ENCODE results near the gene FZD4.
"Not testable (repeated sequence)": the region's sequence is repeated elsewhere in the genome, so short reads cannot be mapped to it uniquely, and the experiment has no call there.

Gene FZD4

DNA sequence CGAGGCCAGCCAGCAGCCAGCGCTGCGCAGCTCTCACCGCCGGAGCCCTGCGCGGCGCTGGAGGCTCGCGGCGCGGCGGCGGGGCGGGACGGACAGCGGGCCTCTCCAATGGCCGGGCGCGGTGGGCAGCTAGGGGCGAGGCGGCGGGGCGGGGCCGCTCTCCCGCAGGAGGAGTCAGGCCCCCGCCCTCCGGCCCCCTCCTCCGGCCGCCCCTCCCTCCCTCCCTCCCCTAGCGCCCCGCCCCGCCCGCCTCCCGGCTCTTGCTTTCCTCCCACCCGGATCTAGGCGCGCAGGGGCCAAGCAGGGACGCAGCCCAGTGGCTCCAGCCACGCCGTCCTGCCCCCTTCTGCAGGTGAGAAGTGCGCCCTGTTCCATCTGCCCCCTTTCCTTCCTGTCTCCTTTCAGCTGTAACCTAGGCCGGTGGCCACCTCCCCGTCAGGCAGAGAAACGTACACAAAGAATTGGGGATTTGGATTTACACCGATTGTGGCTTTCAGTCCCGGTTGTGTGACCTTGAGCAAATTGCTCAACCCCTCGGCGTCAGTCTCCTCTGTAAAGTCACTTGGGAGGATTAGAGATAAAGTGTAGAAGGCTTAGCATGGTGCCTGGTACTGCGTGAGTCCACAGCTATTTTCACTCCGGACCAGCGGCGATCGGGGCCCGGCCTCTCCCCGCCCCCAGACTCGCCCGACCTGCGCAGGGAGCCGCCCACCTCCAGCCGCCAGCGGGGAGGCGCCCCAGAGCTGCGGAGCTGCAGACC, at the start of gene FZD4:
TSS of gene FZD4 (minus strand) at position 35 of the 760 bp plus-strand sequence. CDS start 310 bp downstream, outside the sequence.
- peak; percentile 76 for DNase-seq

DNA sequence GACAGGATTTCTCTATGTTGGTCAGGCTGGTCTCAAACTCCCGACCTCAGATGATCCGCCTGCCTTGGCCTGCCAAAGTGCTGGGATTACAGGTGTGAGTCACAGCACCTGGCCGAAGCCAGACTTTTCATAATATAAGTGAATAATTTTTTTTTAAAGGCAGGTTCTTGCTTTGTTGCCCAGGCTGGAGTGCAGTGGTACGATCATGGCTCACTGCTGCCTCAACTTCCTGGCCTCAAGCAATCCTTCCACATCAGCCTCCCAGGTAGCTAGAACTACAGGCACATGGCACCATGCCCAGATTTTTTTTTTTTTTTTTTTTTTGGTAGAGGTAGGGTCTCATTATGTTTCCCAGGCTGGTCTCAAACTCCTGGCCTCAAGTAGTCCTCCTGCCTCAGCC, 49.1 kb upstream of the FZD4 start:
- DNase-seq, result not testable (repeated sequence)

DNA sequence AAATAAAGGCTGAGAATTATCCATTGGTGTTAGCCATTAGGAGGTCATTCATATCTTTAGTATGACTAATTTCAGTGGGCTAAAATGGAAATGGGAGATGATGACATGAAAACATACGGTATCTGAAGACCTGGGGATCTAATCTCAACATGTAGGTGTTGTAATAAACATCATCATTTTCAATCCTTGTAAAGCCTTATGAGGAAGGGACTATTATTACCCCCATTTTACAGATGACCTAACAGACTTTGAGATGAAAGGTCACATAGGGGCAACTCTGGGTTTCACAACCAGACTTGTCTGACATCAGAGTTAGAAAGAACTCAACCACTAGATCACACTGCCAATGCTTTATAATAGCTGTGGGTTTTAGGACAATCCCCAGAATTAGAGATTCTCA, 47.7 kb upstream of the FZD4 start:
- no peak for DNase-seq

DNA sequence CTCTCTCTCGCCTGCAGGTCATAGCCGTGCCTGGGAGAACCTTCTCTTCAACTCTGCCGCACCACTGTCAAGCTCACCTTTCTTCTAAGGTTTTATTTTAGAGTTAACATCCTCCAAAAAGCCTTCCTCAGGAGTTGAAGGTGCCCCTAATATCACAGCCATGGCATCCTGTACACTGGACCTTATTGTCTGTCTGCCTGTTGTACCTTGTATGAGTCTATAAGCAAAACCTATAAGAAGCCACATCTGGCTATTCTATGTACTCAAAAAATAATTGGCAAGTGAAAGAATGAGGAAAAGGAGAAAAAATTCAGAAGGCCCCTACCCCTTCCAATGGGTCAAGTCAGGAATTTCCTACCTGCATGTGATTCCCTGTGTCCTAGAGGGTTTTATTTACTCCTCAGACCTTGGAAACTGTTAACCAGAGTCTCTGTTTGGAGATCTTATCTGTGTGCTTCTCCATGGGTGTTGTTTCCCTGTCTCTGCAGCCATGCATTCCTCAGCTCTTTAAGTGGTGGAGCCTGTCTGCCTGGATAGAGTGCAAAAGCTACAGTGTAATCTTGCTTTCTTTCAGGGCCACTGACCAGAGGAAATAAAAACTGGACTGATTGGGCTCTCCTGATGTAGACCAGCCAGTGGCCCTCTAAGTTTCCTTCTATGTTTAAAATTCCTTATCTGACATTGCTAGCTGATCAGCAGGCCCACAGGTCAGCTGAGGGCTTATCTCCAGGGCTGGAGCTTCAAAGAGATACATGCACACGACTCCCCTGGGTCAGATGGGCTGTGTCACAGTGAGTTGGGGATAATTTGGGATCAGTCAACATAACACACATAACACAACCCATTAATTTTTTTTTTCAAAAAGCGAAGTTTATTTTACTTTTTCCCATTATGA, 44.9 kb upstream of the FZD4 start:
- DNase-seq, result no peak

DNA sequence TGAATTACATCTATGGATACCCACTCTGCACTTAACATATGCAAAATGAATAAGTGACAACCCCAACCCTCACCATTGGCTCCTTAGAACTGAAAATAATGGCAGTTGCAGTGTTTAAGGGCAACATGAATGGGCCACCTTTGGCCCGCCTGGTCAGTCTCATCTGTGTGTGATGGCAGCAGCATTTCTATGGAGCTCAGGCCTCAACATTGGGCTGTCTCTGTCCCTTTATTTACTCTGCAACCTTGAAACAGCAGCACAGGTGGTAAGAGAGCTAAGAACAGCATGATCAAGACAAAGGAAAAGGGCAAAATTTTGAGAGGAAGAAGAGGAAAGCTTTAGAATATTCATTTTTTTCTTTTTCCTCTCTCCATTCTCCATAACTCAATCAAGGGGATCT, 44.2 kb upstream of the FZD4 start:
- DNase-seq, result no peak

DNA sequence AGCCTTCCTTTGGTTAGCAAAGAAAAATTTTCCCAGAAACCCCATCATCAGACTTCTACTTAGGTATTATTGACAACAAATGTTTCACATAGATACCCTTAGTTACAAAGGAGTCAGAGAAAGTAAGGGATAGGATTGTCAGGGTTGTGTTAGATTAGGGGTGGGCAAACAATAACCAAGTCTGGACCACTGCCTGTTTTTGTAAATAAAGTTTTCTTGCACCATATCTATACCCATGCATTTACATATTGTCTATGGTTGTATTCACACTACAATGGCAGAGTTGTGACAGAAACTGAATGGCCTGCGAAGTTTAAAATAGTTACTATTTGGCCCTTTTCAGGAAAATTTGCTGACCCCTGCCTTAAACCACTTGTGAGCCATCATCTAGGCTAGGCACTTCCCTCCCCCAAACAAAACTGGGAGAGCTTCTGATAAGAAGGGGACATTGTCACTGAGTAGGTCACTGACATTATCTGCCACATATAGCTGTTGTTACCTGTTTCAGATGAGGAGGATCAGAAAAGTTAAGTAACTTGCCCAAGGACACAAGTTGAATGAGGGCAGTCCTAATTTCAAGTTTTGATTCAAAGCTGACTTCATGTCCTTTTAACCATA, 41.9 kb upstream of the FZD4 start:
- DNase-seq, result no peak

DNA sequence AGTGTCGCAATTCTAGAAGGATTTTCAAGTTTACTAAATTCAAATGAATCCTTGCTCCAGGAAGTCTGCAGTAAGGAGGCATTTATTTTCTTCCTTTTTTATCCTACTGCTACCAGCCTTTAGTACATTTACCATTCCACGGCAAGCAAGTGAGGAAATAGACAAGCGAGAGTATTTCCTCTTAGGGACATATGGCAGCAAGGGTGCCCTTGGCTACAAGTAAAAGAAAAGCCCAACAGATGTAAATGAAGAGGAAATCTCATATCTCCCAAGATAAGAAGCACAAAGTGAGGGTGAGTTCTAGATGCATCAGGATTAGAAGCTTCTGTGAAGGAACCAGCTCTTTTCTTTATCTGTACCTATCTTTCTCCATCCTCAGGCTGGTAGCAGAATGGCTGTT, 37.8 kb upstream of the FZD4 start:
- no peak for DNase-seq

DNA sequence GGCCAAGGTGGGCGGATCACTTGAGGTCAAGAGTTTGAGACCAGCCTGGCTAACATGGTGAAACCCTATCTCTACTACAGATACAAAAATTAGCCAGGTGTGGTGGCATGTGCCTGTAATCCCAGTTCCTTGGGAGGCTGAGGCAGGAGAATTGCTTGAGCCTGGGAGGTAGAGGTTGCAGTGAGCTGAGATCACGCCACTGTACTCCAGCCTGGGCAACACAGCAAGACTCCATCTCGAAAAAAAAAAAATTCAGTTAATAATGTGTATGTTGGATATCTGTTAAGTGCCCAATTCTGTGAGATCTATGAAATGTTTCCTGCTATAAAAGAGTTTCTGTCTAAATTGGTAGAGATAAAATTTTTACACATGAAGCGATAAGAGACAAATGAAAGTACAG, 37.1 kb upstream of the FZD4 start:
- DNase-seq, result not testable (repeated sequence)

DNA sequence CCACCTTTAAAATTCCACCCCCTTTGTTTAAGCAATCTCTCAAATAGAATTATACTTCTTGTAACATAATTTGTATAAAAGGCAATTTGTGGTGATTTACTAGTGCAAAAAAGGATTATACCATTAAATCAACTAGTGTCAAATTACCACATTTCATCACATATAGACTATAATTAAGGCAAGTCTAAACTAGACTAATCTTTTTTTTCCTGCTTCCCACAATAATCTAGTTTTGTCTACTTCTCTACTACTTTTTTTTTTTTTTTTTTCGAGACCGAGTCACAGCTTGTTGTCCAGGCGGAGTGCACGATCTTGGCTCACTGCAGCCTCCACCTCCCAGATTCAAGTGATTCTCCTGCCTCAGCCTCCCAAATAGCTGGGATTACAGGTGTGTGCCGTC, 36.1 kb upstream of the FZD4 start:
- no peak for DNase-seq

DNA sequence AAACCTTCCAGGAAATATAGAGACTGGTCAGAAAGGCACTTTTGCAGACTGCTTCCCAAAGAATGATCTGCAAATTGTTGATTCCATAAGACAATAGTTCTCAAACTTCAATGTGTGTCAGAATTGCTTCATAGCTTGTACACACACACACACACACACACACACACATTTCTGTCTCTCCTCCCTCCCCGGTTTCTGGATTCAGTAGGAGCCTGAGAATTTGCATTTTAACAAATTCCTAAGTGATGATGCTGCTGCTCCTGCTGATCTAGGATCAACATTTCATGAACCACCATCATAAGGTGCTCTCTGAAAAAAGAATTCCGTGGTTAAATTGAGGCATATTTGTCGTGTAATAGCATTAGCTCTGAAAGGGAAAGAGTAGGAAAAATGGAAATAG, 35.3 kb upstream of the FZD4 start:
- DNase-seq, result no peak

DNA sequence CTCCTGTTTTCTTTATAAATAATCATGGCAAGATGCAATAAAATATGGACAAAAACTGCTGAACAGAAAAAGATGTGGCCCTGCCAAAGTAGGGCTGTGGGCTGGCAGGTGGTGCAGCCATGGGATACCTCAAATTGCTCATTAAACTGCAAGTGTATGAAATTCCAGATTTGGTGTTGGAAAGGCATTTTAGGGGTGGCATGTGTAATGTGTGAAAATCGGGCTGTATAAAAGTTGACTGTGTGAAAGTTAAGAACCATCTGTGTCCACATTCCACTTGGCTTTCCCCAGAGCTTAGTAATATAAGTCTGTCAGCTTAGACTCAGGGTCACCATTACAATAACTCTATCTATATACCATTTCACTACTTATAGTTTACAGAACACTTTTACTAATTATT, 34.8 kb upstream of the FZD4 start:
- no peak for DNase-seq

DNA sequence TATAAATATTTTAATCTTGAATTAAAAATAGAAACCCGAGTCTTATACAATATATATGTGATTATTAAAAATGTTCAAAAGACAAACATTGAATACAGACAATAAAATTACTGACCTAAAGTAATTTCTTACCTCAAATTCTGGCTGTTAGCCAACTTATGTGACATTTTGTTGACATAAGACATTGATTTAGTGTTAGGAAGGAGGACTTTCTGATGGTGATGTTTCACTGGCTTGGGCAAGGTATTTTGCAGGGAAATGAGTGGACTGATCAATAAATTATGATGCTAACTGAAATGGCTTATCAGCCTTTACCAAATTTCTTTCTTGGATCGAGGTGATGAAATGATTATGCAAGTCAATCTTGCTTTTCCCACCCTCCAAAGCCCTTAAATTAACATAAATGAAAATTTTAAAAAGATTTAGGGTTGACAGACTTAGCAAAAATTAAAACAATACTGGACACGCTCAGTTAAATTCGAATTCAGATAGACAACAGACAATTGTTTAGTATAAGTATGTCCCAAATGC, 33.2 kb upstream of the FZD4 start:
- no peak for DNase-seq

DNA sequence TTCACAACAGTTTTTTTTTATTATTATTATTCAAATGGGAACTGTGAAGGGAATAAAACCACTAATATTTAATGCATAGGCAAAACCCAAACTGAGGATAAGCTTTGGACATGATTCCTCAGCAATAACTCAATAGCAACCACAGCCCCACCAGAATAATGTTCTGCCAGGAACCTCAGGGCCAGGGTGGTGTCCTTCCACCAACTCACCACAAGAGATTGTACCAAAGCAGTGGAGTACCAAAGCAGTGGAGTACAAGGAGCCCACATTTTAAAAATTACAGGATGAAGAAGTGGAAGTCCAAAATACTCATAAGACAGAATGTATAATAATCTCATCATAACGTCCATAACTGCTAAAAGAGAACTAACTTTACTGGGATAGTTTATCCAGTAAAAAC, 32.5 kb upstream of the FZD4 start:
- no peak for DNase-seq

DNA sequence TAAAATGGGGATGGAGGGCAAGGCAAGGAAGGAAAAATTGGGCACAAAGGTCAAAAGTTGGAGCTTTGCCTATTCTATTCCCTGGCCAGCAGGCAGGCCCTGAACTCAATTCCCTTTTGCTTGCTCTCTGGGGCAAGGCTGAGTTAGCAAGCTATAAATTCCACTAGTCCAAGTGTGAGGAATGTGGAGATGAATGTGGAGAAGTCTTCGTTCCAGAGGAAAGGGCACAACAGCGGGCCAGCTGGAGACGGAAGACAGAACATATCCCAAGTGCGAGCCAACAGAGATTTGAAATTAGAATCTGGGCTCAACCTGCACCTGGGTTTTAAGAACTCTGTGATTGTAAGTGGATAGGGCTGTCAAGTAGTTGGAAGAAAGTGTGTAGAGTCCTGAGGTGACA, 29.5 kb upstream of the FZD4 start:
- no peak for DNase-seq

DNA sequence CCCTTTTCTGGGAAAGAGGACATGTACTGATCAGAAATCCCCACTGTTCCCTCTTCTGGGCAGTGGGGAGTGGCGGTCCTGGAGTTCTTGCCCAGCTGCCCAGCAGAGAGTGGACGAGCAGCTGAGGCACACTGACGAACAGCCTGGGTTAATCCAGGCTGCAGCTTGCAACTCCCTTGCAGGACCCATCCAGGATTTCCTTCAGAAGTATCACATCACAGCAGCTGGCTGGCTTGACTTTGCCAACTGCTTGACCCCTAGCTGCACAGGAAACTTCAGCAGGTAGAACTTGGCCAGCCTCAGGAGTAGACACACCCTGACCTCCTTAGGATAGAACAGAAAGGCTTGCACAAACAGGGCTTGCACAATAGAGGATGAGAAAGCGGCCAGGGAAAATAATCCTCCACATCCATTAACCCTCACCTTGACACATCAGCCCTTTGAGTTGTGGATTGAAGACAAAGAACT, 27.9 kb upstream of the FZD4 start:
- DNase-seq, result no peak

DNA sequence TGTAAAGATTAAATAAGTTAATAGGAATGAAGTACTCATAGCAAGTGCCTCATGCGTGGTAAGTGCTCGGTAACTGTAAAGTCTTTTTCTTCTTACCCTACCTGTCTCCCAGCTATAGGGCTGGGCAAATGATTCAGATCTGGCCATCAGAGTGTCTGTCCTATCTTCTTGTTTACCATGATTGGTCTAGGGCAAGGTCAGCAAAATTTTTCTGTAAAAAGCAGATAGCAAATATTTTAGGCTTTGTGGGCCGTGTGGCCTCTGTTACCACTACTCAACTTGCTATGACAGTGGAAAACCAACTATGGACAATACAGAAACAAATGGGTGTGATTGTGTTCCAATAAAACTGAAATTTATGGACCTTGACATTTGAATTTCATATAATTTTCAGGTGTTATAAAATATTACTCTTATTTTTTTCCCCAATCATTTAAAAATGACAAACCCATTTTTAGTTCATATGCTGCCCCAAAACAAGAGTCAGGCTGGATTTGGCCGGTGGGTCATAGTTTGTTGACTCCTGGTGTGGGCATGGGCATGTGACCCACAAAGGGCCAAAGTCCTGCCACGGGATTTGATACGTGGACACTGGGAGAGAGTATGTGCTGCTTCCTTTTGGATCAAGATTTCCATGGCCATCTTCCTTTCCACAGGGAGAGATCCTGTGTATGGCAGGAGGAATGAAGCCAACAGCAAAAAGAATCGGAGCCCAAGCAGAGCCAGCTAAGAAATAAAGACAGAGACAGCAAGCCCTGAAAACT, 26.8 kb upstream of the FZD4 start:
- no peak for DNase-seq

DNA sequence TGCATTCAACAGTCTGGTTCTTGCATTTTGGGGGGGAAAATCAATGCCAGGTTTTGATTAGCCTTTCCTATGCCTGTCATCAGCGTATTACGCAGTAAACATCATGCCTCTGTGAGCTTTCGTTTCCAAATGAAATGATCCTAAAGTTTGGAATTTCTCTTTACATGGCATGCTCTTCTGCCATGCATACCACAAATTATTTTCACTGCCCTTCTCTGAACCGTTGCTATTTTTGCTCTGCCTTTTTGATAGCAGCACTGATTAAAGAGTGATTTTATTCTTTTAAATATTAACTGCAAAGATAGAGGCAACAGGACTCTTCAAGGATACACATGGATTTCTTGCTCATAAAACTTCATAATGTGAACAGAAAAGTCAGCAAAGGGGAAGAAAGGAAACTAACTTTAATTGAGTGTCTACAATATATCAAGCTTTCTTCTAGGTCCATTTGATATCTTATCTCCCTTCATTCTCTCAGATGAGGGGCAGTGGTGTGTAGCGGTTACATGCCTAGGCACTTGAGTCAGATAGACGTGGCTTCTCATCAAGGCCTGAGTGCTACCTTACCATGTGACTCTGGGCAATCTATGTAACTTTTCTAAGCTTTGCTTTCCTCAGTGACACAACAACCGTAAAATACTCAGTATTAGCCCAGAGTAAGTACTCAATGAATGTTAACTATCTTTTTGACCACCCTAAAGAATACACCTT, 25.0 kb upstream of the FZD4 start:
- no peak for DNase-seq

DNA sequence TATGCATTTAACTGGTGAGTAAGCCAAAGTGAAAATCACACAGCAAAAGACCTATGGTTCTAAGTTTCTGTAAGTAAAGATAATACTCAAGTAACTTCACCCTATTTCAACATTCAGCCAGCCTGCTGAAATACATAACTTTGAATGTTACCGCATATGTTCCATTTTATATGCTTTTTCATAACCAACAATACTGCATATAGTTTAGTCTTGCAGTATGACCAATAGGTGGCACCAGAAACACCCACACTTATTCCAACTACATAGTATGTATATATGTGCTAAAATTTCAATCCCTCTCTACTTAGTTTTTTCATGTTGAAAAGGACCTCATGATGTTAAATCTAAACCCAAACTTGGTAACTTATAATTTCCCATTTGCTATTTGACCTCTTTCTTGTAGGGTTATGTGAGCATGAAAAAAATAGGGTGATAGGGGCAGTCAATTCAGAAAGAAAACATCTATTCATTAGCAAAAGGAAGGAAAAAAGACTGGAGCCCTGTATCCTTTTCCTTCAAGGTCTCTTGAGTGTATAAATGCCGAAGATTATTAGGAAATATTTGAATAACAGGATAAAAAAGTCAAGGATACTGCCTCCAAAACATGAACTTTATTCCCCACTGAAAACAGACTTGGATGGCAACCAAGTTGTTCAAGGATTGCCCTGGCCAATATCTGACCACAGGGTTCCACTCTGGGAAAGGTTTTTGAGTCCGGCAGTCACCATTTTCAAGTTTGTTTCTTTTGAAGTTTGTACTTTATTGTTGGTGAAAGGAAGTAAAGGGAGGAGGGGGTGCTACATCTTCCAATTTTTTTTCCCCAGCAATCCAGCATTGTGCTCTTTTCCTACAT, 23.8 kb upstream of the FZD4 start:
- DNase-seq, result no peak

DNA sequence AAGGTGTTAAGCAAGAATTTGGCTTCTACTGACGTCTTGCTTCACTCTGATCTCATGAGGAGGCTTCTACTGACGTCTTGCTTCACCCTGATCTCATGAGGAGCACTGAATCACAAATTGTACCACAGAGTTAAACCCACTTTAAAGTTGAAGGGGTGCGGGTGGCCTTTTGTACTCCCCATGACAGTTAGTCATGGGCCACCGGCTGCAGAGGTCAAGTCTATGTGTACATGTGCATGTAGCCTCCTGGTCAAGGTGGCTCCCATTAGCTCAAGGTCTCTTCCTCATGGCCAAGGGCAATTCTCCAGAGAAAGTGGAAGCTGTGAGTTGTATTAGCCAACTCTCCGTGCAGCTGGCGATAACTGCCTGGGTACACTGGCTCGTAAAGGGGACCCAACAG, 23.1 kb upstream of the FZD4 start:
- no peak for DNase-seq

DNA sequence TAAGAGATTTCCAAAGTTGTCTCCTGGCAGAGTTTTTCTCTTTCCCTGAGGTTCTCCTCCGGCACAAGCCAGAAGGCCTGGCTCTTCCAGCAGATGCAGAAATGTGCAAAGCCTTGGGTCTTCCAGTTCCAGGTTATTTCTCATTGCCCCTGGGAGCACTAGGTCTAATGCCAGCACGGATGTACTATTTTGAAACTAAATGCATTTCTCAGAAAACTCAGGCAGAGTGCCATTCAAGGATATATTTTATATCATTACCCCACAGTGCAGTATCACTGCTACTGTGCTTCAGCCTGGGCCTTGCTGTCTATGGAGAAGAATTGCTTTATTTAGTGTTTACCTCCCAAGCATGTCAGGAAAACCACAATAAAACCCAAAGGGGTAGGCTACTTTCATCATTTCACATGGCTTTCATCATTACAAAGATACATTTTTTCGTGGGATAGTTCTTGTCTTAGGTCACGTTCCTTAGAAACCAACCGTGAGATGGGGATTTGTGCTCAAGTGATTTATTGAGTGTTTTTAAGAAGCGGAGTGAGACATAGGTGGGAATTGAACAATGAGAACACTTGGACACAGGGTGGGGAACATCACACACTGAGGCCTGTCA, 22.4 kb upstream of the FZD4 start:
- DNase-seq, result no peak

DNA sequence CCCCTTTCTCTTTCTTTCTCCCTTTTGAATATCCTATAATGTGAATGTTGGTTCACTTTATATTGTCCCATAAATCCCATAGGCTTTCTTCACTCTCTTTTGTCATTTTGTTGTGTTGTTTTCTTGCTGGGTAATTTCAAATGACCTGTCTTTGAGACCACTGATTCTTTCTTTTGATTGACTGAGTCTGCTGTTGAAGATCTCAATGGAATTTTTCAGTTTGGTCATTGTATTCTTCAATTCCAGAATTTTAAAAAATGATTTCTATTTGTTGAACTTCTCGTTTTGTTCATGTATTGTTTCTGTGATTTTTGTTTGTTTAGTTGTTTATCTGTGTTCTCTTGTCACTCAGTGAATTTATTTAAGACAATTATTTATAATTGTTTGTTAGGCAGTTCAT, 17.5 kb upstream of the FZD4 start:
- no peak for DNase-seq

All from stimulated activated CD8-positive, alpha-beta memory T cell treated with anti-CD3 and anti-CD28 coated beads, Interleukin-4, amount 100 ng/mL, for 48 hours (primary cell).